B cell (primary cell): ENCODE measurements around the gene C9orf43.

ENCODE experiments used
- EZH2 ChIP-seq: IDR thresholded peaks from 2 replicates; pipeline ENCODE4 v1.6.1; 2012; ENCODE audit warnings: borderline replicate concordance, low read depth, mild to moderate bottlenecking, moderate library complexity, low read length; ENCODE audit not compliant: insufficient read depth, poor library complexity, severe bottlenecking
- TF ChIP-seq, protein P1 (sequence below): fragments of 200-600 bp; IDR thresholded peaks from one replicate; pipeline ENCODE4 v1.8.0; 2022; ENCODE audit warnings: antibody characterized with exemption, mild to moderate bottlenecking

DNA sequence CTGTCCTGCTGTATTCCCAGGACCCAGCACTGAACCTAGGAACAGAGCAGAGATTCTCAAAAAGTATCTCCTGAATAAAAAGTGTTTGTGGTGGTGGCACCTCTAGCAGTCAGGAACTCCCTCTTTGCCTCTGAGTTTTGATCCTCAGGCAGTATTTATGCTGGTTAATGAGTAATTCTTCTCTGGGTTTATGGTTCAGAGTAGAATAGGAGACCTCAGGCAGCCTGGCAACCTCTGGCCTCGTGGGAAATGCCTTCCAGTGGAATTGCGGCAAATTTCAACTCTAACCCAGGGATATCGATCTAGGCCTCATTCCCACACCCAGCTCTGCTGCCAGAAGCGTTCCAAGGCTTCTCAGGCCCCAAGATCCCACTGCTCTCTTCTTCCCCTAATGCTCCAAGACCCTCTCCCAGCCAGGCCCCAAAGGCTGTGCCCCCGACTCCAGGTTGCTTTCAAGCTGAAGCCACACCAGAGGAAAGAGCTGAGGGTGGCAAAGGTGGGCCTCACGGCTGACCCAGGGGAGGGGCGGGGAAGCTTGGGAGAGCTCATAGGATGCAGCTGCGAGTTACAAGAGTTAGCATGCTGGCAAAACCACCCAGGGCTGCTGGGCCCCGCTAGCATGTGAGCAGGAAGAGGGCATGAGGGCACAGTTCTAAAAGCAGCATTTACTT lies 22.9 kb upstream of the C9orf43 start:
- TF ChIP-seq, protein P1, sequence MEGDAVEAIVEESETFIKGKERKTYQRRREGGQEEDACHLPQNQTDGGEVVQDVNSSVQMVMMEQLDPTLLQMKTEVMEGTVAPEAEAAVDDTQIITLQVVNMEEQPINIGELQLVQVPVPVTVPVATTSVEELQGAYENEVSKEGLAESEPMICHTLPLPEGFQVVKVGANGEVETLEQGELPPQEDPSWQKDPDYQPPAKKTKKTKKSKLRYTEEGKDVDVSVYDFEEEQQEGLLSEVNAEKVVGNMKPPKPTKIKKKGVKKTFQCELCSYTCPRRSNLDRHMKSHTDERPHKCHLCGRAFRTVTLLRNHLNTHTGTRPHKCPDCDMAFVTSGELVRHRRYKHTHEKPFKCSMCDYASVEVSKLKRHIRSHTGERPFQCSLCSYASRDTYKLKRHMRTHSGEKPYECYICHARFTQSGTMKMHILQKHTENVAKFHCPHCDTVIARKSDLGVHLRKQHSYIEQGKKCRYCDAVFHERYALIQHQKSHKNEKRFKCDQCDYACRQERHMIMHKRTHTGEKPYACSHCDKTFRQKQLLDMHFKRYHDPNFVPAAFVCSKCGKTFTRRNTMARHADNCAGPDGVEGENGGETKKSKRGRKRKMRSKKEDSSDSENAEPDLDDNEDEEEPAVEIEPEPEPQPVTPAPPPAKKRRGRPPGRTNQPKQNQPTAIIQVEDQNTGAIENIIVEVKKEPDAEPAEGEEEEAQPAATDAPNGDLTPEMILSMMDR: no peak
- no peak for TF ChIP-seq EZH2
